CD4-positive, alpha-beta T cell treated with Interleukin-4 for 1 hour (primary cell): ENCODE measurements around the gene SARM1.
"Not testable (repeated sequence)": the region's sequence is repeated elsewhere in the genome, so short reads cannot be mapped to it uniquely, and the experiment has no call there.

Experiments
- DNase-seq, 2 donors: peaks; one replicate each; pipeline ENCODE4 v3.0.0-alpha.2; 2020 to 2022

Gene SARM1

GRCh38 chr17:28397275-28397674, 25.8 kb downstream of the SARM1 start:
- DNase-seq = no peak

GRCh38 chr17:28397687-28398279, 26.3 kb downstream of the SARM1 start:
- DNase-seq = no peak

GRCh38 chr17:28398280-28398981, 26.9 kb downstream of the SARM1 start:
- no peak for DNase-seq

- no peak for DNase-seq
Measured at GRCh38 chr17:28399808-28400207, 28.3 kb downstream of the SARM1 start.

GRCh38 chr17:28402224-28402630, 30.7 kb downstream of the SARM1 start:
- DNase-seq = no peak

GRCh38 chr17:28402844-28403243, 31.4 kb downstream of the SARM1 start:
- no peak for DNase-seq

- no peak for DNase-seq
Measured at GRCh38 chr17:28404007-28404406, 32.5 kb downstream of the SARM1 start.

- no peak for DNase-seq
Measured at GRCh38 chr17:28404461-28404811, 32.9 kb downstream of the SARM1 start.

- DNase-seq = no peak
Measured at GRCh38 chr17:28404812-28405570, 33.5 kb downstream of the SARM1 start.

- DNase-seq = peak in 1 of 2 donors; percentile 22
Measured at GRCh38 chr17:28405632-28406472, 34.4 kb downstream of the SARM1 start, which contains the start of gene SLC46A1. Gene SLC46A1 (minus strand): TSS chr17:28406212. CDS start chr17:28406114, 98 bp downstream.

- DNase-seq = no peak
Measured at GRCh38 chr17:28406473-28406814, 35.0 kb downstream of the SARM1 start.

- DNase-seq = no peak
Measured at GRCh38 chr17:28407130-28407973, 35.9 kb downstream of the SARM1 start.

- DNase-seq = no peak
Measured at GRCh38 chr17:28407974-28408306, 36.4 kb downstream of the SARM1 start.

- no peak for DNase-seq
Measured at GRCh38 chr17:28412099-28412498, 40.6 kb downstream of the SARM1 start.

GRCh38 chr17:28413804-28414203, 42.3 kb downstream of the SARM1 start:
- no peak for DNase-seq

- DNase-seq = no peak
Measured at GRCh38 chr17:28415886-28416285, 44.4 kb downstream of the SARM1 start.

- DNase-seq = peak; percentile 57 to 65
Measured at GRCh38 chr17:28416703-28417311, 45.3 kb downstream of the SARM1 start.

- no peak for DNase-seq
Measured at GRCh38 chr17:28421787-28422305, 50.4 kb downstream of the SARM1 start.

GRCh38 chr17:28425206-28425605, 53.7 kb downstream of the SARM1 start:
- no peak for DNase-seq

GRCh38 chr17:28426081-28426519, 54.6 kb downstream of the SARM1 start:
- DNase-seq = no peak

GRCh38 chr17:28427371-28427770, 55.9 kb downstream of the SARM1 start:
- DNase-seq = no peak

GRCh38 chr17:28427982-28428381, 56.5 kb downstream of the SARM1 start:
- DNase-seq = not testable (repeated sequence)
